Measurements from ENCODE around the gene VTN. TPM values are rescaled to one million over a fixed set of nuclear protein-coding genes. Genes with fewer than 3 reads are reported as not detected.

Gene VTN
- total RNA-seq, 1 donor from 2014 or later: 1.3 TPM

DNA sequence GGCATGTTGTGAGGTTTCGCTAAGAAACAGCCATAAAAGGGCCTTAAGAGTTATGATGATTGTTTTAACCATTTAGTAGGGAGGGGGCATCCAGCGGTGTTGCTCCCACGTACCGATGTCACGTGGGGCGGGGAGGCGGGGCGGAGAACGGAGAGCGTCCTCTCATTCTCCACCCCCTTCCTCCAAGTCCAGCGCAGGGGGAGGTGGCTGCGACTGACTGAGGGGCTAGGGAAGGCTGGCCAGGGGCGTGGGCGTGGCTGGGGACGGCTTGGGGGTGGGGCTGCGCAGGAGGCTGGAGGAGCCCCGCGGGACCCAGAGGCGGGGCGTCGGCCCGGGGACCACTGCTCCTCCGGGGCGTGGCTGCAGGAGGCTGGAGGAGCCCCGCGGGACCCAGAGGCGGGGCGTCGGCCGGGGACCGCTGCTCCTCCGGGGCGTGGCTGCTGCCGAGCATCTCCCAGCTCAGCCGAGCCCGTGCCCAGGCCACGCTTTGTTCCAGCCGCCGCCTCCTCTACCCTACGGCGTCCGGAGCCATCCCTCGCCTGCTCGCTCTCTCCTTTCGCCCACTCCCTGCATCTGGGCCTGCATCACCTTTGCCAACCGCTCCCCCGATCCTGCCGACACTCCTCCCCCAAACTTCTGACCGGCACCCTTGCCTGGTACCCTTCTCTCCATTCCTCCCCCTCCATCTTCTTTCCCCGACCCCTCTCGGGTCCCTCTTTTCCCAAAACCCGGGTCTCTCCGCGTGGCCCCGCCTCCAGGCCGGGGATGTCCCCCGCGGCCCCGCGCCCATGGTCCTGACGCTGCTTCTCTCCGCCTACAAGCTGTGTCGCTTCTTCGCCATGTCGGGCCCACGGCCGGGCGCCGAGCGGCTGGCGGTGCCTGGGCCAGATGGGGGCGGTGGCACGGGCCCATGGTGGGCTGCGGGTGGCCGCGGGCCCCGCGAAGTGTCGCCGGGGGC lies 1.4 kb upstream of the VTN start, which contains the start of gene SARM1:
SARM1 (plus strand) TSS at position 450 of the 958 bp plus-strand sequence; CDS start at position 789, 339 bp downstream.
- DNase-seq (peak; percentile 82), ATAC-seq (peak; percentile 86 to 88)
- intact Hi-C loops (cut with DNase I): no loop called here
- H3K27me3 ChIP-seq (ENCODE audit: low read depth): peaks cover 4% of the 10 kb centered on the region
- H3K9me3 ChIP-seq: no peaks in the 10 kb centered on the region
- H3K4me3 ChIP-seq: peak within 1 kb of the TSS; percentile 52
- H3K36me3 ChIP-seq: no peaks in the 10 kb centered on the region
- TF ChIP-seq, protein P1, sequence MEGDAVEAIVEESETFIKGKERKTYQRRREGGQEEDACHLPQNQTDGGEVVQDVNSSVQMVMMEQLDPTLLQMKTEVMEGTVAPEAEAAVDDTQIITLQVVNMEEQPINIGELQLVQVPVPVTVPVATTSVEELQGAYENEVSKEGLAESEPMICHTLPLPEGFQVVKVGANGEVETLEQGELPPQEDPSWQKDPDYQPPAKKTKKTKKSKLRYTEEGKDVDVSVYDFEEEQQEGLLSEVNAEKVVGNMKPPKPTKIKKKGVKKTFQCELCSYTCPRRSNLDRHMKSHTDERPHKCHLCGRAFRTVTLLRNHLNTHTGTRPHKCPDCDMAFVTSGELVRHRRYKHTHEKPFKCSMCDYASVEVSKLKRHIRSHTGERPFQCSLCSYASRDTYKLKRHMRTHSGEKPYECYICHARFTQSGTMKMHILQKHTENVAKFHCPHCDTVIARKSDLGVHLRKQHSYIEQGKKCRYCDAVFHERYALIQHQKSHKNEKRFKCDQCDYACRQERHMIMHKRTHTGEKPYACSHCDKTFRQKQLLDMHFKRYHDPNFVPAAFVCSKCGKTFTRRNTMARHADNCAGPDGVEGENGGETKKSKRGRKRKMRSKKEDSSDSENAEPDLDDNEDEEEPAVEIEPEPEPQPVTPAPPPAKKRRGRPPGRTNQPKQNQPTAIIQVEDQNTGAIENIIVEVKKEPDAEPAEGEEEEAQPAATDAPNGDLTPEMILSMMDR (IDR thresholded peaks at IDR 0.05): no peak
- H3K4me1 ChIP-seq: peaks cover 36% of the 10 kb centered on the region
- H3K27ac ChIP-seq: peak within 1 kb of the TSS; percentile 50

DNA sequence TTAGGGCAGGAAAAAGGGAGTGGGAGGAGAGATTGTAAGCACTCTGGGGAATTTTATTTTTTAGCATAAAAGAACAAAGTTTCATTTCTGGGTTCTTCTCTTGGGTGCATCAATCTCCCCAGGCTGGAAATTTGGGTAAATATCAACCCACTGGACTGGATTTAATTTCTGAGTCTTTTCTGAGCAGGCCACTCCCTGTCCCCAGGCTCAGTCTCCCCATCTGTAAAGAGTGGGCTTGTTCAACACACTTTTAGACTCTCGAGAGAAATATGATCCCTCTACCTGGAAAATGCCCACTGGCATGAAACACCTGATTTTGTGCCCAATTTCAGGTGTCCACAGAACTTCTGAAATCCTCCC lies 617 bp upstream of the VTN start:
- H3K4me1 ChIP-seq: peaks cover 36% of the 10 kb centered on the region
- peak overlapping the region; percentile 52 for H3K4me3 ChIP-seq
- H3K9me3 ChIP-seq: no peaks in the 10 kb centered on the region
- no peak for ATAC-seq
- H3K36me3 ChIP-seq: no peaks in the 10 kb centered on the region
- peak overlapping the region; percentile 50 for H3K27ac ChIP-seq
- intact Hi-C loops (cut with DNase I): no loop called here
- TF ChIP-seq, protein P1 (IDR thresholded peaks at IDR 0.05): no peak
- H3K27me3 ChIP-seq (ENCODE audit: low read depth): peaks cover 4% of the 10 kb centered on the region
- no peak for DNase-seq

DNA sequence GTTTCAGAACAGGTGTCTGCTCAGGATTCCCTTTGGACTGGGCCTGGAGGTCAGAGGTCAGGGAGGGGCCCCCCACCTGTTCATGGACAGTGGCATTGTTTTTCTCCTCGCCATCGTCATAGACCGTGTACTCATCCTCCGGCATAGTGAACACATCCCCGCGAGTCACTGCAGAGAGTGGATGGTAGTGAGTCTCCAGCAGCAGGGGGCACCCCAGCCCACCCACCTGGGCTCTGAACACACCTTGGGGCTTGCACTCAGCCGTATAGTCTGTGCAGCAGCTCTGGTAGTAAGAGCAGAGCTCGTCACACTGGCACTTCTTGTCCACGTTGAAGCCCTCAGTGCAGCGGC lies 448 bp downstream of the VTN start:
- Histone ChIP-seq H3K9me3 (no peaks in the 10 kb centered on the region), H3K4me3 (no peak overlapping the region), H3K27ac (no peak overlapping the region), H3K36me3 (peaks cover 4% of the 10 kb centered on the region), H3K4me1 (peaks cover 36% of the 10 kb centered on the region), H3K27me3 (ENCODE audit: low read depth) (peaks cover 4% of the 10 kb centered on the region)
- no peak for DNase-seq
- intact Hi-C loops (cut with DNase I): no loop called here
- TF ChIP-seq, protein P1 (IDR thresholded peaks at IDR 0.05): no peak
- no peak for ATAC-seq

DNA sequence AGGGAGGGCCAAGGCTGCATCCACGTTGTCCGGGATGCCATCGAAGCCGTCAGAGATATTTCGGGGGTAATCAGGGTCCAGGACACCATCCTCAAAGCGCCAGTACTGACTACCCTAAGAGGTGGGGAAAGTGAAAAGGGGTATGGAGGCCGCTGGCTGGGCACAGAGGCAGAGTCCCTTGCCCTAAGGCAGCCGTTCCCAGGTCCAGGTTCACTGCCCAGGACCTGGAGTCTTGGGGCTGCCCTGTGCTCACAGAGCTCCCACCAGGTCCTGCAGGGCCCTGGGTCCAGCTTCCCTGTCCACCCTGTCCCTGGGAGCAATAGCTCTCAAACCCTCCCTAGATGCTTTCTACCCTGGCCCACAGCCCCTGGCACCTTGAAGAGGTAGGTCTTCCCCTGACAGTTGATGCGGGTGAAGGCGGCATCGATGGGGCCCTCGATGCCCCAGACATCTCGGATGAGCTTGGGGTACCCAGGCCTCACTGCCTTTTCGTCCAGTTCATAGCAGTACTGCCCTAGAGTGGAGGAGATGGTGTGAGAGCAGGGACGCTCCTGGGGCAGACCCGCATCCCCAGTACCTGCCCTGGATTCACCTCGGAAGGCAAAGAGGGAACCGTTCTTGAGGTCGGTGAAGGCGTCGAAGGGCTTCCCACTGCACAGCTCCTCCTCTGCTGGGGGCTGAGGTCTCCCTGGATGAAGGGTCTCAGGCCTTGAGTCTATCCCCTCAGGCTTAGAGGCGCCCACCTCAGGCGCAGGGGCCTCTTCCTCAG lies 1.0 kb downstream of the VTN start:
- intact Hi-C loops (cut with DNase I): no loop called here
- Histone ChIP-seq H3K9me3 (no peaks in the 10 kb centered on the region), H3K36me3 (peaks cover 10% of the 10 kb centered on the region), H3K27me3 (ENCODE audit: low read depth) (peaks cover 4% of the 10 kb centered on the region), H3K4me3 (no peak overlapping the region), H3K27ac (no peak overlapping the region), H3K4me1 (peaks cover 36% of the 10 kb centered on the region)
- TF ChIP-seq, protein P1 (IDR thresholded peaks at IDR 0.05): no peak
- ATAC-seq (no peak), DNase-seq (no peak)

DNA sequence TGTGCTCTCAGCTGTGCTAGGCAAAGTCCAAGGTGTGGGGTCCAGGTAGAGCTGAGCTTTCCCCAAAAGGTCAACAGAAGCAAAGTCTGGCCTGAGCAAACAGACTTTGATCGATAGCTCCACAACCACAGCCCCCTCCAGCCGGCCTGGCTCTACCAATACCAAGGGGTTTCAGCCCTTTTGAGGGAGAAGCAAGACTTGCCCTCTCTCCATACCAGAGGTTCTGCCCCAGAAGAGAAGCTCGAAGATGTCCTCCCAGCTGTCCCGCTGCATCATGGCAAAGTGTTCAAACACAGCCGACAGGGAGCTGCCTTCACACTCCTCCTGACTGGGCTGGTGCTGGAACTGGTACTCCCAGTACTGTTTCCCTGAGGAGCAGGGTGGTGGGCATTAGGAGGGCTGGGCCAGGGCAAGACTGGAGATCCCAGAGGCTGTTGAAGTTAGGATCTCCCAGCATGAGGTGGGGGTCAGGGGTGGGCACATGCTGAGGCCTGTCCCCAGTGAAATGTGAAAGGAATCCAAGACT lies 1.7 kb downstream of the VTN start:
- H3K9me3 ChIP-seq: no peaks in the 10 kb centered on the region
- DNase-seq (no peak), ATAC-seq (no peak)
- no peak overlapping the region for H3K4me3 ChIP-seq
- peaks cover 17% of the 10 kb centered on the region for H3K36me3 ChIP-seq
- TF ChIP-seq, protein P1 (IDR thresholded peaks at IDR 0.05): no peak
- H3K27ac ChIP-seq: no peak overlapping the region
- intact Hi-C loops (cut with DNase I): no loop called here
- H3K27me3 ChIP-seq (ENCODE audit: low read depth): peaks cover 4% of the 10 kb centered on the region
- H3K4me1 ChIP-seq: peaks cover 36% of the 10 kb centered on the region

Data from lower lobe of right lung (tissue), 2 donors.